HG03571 (cell line): ENCODE data around the gene FAM13B.
"Not testable (repeated sequence)": the region's sequence is repeated elsewhere in the genome, so short reads cannot be mapped to it uniquely, and the experiment has no call there.

ENCODE experiments used
- ATAC-seq: cut with Tn5 transposase; IDR thresholded peaks from one replicate; pipeline ENCODE4 v1.9.1; 2021; ENCODE audit not compliant: unreplicated experiment

Gene FAM13B

GRCh38 chr5:138035605-138036537, 3.0 kb upstream of the FAM13B start:
- ATAC-seq: no peak

GRCh38 chr5:138033907-138034306, 1.0 kb upstream of the FAM13B start:
- no peak for ATAC-seq

- peak; percentile 3 for ATAC-seq
These were observed 518 bp upstream of the FAM13B start for GRCh38 chr5:138033386-138033808.

GRCh38 chr5:138032028-138032571, 779 bp downstream of the FAM13B start:
- ATAC-seq: peak; percentile 37

GRCh38 chr5:138029944-138030343, 2.9 kb downstream of the FAM13B start:
- no peak for ATAC-seq

GRCh38 chr5:138029501-138029900, 3.4 kb downstream of the FAM13B start:
- ATAC-seq: no peak

GRCh38 chr5:138028971-138029365, 3.9 kb downstream of the FAM13B start:
- ATAC-seq: no peak

GRCh38 chr5:138028262-138028970, 4.5 kb downstream of the FAM13B start:
- not testable (repeated sequence) for ATAC-seq

GRCh38 chr5:138026793-138027192, 6.1 kb downstream of the FAM13B start:
- not testable (repeated sequence) for ATAC-seq

- ATAC-seq: no peak
These were observed 7.6 kb downstream of the FAM13B start for GRCh38 chr5:138025285-138025684.

- ATAC-seq: no peak
These were observed 8.8 kb downstream of the FAM13B start for GRCh38 chr5:138024117-138024516.

- no peak for ATAC-seq
These were observed 10.0 kb downstream of the FAM13B start for GRCh38 chr5:138022912-138023311.

GRCh38 chr5:138021771-138022170, 11.1 kb downstream of the FAM13B start:
- no peak for ATAC-seq

- no peak for ATAC-seq
These were observed 14.0 kb downstream of the FAM13B start for GRCh38 chr5:138018849-138019248.

GRCh38 chr5:138015916-138016315, 17.0 kb downstream of the FAM13B start:
- ATAC-seq: no peak

GRCh38 chr5:138011991-138012390, 20.9 kb downstream of the FAM13B start:
- ATAC-seq: no peak

GRCh38 chr5:138000102-138000723, 32.7 kb downstream of the FAM13B start:
- ATAC-seq: no peak

GRCh38 chr5:137997726-137998213, 35.1 kb downstream of the FAM13B start:
- ATAC-seq: peak; percentile 84

GRCh38 chr5:137995749-137996128, 37.1 kb downstream of the FAM13B start:
- no peak for ATAC-seq

GRCh38 chr5:137995077-137995748, 37.7 kb downstream of the FAM13B start:
- ATAC-seq: no peak

GRCh38 chr5:137994556-137994955, 38.3 kb downstream of the FAM13B start:
- ATAC-seq: no peak
